ENCODE results near the gene CDK3. TPM values are rescaled to one million over a fixed set of nuclear protein-coding genes. Genes with fewer than 3 reads are reported as not detected.

CDK3 gene
- total and polyA plus RNA-seq, 4 donors, result 1.5 to 6.3 (median 2.6) TPM

DNA sequence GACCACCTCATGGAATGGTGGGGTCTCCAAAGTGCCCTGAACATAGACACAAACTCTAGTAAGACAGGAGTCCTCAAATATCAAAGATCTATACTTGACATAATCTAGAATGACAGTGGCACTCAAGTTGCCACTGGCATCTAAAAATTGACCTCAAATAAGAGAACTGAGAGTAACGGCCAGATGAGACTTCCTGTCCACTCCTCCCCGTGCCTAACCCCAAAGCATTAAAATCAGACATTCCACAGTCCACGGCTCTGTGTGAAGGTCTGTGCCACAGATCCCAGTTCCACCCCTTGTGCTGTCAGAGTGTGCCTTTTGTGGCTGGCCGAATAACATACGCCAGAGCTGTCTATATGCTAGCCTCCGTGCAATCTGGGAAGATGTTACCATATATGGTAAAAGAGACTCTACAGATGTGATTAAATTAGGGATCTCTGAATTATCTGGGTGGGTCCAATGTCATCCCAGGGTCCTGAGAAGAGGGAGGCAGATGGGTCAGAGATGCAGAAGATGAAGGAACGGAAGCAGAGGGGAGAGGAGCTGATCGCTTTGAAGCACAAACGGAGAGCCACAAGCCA is 47.5 kb downstream of the CDK3 start:
- Histone ChIP-seq H3K4me1 (ENCODE audit: control insufficient read depth in 4 of 4, insufficient read depth in 4 of 4, low read length in 3 of 4) (no peaks in the 10 kb centered on the region), H3K9me3 (ENCODE audit: control insufficient read depth in 4 of 4, low read length in 3 of 4) (no peaks in the 10 kb centered on the region), H3K36me3 (ENCODE audit: control insufficient read depth in 4 of 4, insufficient read depth in 3 of 4, low read depth in 1 of 4, low read length in 3 of 4) (peaks cover 26 to 83% (median 66%) of the 10 kb centered on the region in 4 donors), H3K4me3 (ENCODE audit: low read depth in 1 of 3, low read length in 3 of 3) (no peak overlapping the region), H3K27ac (ENCODE audit: low read depth in 1 of 2, low read length in 2 of 2) (no peak overlapping the region), H3K27me3 (ENCODE audit: control insufficient read depth in 4 of 4, insufficient read depth in 4 of 4, low read length in 3 of 4) (no peaks in the 10 kb centered on the region), H3K9ac (ENCODE audit: low read depth in 1 of 2, low read length in 2 of 2) (no peak overlapping the region)
- TF ChIP-seq, protein P1, sequence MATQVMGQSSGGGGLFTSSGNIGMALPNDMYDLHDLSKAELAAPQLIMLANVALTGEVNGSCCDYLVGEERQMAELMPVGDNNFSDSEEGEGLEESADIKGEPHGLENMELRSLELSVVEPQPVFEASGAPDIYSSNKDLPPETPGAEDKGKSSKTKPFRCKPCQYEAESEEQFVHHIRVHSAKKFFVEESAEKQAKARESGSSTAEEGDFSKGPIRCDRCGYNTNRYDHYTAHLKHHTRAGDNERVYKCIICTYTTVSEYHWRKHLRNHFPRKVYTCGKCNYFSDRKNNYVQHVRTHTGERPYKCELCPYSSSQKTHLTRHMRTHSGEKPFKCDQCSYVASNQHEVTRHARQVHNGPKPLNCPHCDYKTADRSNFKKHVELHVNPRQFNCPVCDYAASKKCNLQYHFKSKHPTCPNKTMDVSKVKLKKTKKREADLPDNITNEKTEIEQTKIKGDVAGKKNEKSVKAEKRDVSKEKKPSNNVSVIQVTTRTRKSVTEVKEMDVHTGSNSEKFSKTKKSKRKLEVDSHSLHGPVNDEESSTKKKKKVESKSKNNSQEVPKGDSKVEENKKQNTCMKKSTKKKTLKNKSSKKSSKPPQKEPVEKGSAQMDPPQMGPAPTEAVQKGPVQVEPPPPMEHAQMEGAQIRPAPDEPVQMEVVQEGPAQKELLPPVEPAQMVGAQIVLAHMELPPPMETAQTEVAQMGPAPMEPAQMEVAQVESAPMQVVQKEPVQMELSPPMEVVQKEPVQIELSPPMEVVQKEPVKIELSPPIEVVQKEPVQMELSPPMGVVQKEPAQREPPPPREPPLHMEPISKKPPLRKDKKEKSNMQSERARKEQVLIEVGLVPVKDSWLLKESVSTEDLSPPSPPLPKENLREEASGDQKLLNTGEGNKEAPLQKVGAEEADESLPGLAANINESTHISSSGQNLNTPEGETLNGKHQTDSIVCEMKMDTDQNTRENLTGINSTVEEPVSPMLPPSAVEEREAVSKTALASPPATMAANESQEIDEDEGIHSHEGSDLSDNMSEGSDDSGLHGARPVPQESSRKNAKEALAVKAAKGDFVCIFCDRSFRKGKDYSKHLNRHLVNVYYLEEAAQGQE (IDR thresholded peaks at IDR 0.05), result no peak
- TF ChIP-seq TAF1 (conservative IDR thresholded peaks at IDR 0.05) (no peak), ATF3 (IDR thresholded peaks at IDR 0.05) (no peak), JUND (IDR thresholded peaks at IDR 0.05) (no peak), FOXA2 (IDR thresholded peaks at IDR 0.05) (no peak), NR2F2 (IDR thresholded peaks at IDR 0.05) (no peak), HNF4A (conservative IDR thresholded peaks at IDR 0.05) (no peak), SP1 (IDR thresholded peaks at IDR 0.05) (no peak), FOXA1 (IDR thresholded peaks at IDR 0.05) (no peak), HNF4G (IDR thresholded peaks at IDR 0.05) (no peak), YY1 (IDR thresholded peaks at IDR 0.05) (no peak), RXRA (IDR thresholded peaks at IDR 0.05) (no peak), EGR1 (IDR thresholded peaks at IDR 0.05; ENCODE audit: low read depth in 2 of 2) (no peak), GABPA (IDR thresholded peaks at IDR 0.05 in 1 of 2, conservative IDR thresholded peaks at IDR 0.05 in 1 of 2) (no peak), RAD21 (IDR thresholded peaks at IDR 0.05) (no peak), ZBTB33 (IDR thresholded peaks at IDR 0.05) (no peak)
- TF ChIP-seq, protein P2, sequence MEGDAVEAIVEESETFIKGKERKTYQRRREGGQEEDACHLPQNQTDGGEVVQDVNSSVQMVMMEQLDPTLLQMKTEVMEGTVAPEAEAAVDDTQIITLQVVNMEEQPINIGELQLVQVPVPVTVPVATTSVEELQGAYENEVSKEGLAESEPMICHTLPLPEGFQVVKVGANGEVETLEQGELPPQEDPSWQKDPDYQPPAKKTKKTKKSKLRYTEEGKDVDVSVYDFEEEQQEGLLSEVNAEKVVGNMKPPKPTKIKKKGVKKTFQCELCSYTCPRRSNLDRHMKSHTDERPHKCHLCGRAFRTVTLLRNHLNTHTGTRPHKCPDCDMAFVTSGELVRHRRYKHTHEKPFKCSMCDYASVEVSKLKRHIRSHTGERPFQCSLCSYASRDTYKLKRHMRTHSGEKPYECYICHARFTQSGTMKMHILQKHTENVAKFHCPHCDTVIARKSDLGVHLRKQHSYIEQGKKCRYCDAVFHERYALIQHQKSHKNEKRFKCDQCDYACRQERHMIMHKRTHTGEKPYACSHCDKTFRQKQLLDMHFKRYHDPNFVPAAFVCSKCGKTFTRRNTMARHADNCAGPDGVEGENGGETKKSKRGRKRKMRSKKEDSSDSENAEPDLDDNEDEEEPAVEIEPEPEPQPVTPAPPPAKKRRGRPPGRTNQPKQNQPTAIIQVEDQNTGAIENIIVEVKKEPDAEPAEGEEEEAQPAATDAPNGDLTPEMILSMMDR (IDR thresholded peaks at IDR 0.05; ENCODE audit: low read depth, low read length, missing input control), result no peak
- TF ChIP-seq, protein P3, sequence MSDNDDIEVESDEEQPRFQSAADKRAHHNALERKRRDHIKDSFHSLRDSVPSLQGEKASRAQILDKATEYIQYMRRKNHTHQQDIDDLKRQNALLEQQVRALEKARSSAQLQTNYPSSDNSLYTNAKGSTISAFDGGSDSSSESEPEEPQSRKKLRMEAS (IDR thresholded peaks at IDR 0.05), result no peak
- 89% methylated on average over 9 of the region's 9 CpGs for WGBS
- no peak for DNase-seq (ENCODE audit: low spot score)
